BE2C (cell line): ENCODE results near the gene EFCAB8.

Experiments
- DNase-seq: peaks from one replicate; pipeline ENCODE4 v3.0.0-alpha.2; 2020
- H3K27me3 ChIP-seq: fragments of 250-450 bp; sonication (Bioruptor Pico); 2 replicates; pipeline ENCODE4 v1.5.1; 2020; ENCODE audit warnings: mild to moderate bottlenecking
- H3K36me3 ChIP-seq: fragments of 250-450 bp; sonication (Bioruptor Pico); 2 replicates; pipeline ENCODE4 v1.5.1; 2020; ENCODE audit warnings: mild to moderate bottlenecking
- H3K4me1 ChIP-seq: fragments of 250-450 bp; sonication (Bioruptor Pico); 2 replicates; pipeline ENCODE4 v1.5.1; 2020
- H3K4me3 ChIP-seq: 2 replicates; pipeline ENCODE4 v1.5.1; 2011; ENCODE audit warnings: low read depth, low read length
- H3K9me3 ChIP-seq: fragments of 250-450 bp; sonication (Bioruptor Pico); 2 replicates; pipeline ENCODE4 v1.5.1; 2020
- TF ChIP-seq, protein P1 (sequence below): IDR thresholded peaks from 2 replicates; pipeline ENCODE4 v1.5.1; 2012; ENCODE audit warnings: mild to moderate bottlenecking, low read depth, low read length

EFCAB8 gene

GRCh38 chr20:32908334-32909292 lies 49.9 kb downstream of the EFCAB8 start:
- no peaks in the 10 kb centered on the region for H3K27me3 ChIP-seq
- H3K9me3 ChIP-seq: no peaks in the 10 kb centered on the region
- H3K4me1 ChIP-seq: no peaks in the 10 kb centered on the region
- no peaks in the 10 kb centered on the region for H3K36me3 ChIP-seq
- H3K4me3 ChIP-seq: no peak overlapping the region
- TF ChIP-seq, protein P1, sequence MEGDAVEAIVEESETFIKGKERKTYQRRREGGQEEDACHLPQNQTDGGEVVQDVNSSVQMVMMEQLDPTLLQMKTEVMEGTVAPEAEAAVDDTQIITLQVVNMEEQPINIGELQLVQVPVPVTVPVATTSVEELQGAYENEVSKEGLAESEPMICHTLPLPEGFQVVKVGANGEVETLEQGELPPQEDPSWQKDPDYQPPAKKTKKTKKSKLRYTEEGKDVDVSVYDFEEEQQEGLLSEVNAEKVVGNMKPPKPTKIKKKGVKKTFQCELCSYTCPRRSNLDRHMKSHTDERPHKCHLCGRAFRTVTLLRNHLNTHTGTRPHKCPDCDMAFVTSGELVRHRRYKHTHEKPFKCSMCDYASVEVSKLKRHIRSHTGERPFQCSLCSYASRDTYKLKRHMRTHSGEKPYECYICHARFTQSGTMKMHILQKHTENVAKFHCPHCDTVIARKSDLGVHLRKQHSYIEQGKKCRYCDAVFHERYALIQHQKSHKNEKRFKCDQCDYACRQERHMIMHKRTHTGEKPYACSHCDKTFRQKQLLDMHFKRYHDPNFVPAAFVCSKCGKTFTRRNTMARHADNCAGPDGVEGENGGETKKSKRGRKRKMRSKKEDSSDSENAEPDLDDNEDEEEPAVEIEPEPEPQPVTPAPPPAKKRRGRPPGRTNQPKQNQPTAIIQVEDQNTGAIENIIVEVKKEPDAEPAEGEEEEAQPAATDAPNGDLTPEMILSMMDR: no peak
- DNase-seq: no peak

GRCh38 chr20:32909451-32909850 lies 50.7 kb downstream of the EFCAB8 start:
- no peaks in the 10 kb centered on the region for H3K9me3 ChIP-seq
- DNase-seq: no peak
- H3K4me3 ChIP-seq: no peak overlapping the region
- H3K27me3 ChIP-seq: no peaks in the 10 kb centered on the region
- no peaks in the 10 kb centered on the region for H3K4me1 ChIP-seq
- TF ChIP-seq, protein P1: no peak
- no peaks in the 10 kb centered on the region for H3K36me3 ChIP-seq

DNA sequence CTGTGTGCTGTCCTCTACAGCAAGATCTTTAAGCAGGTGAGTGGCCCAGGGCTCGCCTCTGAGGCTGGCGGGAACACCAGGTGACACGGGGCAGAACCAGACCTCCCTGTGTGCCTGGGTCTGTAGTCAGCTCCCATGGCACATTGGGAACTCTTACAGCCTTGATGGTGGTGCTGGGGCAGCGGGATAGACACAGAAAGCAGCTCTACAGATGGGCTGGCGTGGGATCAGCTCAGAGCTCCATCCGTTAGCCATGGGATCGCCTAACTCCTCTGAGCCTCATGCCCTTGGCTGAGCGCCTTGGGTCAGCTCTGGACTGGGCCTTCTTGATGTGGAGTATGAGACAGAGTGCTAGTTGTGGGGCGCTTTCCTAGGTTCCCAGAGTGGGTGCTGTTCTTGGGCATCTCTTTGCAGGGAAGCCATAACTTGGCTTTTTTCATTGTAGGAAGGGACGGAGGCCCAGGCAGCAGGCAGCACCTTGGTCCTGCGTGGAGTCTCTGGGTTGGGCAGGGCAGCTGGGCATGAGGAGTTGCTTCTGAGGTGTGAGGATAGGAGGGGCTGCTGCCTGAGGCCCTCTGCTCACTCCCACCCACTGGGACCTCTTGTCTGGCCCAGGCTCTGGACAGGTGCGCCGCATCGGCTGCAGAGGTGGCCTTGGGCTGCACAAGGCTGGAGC lies 51.3 kb downstream of the EFCAB8 start:
- no peak for DNase-seq
- Histone ChIP-seq H3K4me1 (no peaks in the 10 kb centered on the region), H3K36me3 (no peaks in the 10 kb centered on the region), H3K4me3 (no peak overlapping the region), H3K27me3 (no peaks in the 10 kb centered on the region), H3K9me3 (no peaks in the 10 kb centered on the region)
- TF ChIP-seq, protein P1: no peak

DNA sequence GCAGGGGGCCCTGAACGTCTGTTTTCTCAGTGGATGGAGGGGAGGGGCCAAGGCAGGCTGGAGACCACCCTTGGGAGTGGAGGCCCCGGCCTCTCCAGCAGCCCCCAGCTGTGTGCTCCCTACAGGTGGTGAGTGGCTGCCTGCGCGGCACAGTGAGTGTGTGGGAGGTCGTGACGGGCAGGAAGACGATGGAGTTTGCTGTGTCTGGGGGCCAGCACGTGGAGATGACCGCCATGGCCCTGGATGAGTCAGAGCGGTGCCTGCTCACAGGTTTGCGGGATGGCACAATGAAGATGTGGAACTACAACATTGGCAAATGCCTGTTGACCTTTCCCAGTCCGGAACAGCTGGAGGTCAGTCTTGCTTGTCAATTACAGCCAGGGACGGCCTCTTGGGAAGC lies 52.6 kb downstream of the EFCAB8 start:
- Histone ChIP-seq H3K4me1 (no peaks in the 10 kb centered on the region), H3K27me3 (no peaks in the 10 kb centered on the region), H3K36me3 (no peaks in the 10 kb centered on the region), H3K4me3 (no peak overlapping the region), H3K9me3 (0 out of 2 replicates have a peak, but pooled peaks cover 2% of the 10 kb centered on the region)
- DNase-seq: no peak
- TF ChIP-seq, protein P1: no peak

DNA sequence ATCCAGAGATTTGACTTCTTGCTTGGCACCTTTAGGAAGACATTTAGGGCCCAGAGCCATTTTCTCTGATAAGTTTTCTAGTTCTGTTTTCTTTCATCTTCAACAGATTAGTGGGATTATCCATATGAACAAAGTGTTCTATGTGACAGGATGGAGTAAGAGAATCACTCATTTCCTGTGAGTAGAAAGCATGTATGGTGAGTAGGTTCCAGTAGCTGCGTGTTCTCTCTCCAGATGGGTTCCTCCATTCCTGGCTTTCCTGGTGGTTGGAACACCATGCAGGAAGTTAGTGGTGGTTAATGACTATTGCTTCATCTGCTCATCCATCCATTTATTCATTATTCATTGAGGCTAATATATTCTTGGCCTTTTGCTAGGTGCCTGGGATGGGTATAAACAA lies 54.0 kb downstream of the EFCAB8 start:
- H3K9me3 ChIP-seq: 0 out of 2 replicates have a peak, but pooled peaks cover 2% of the 10 kb centered on the region
- no peaks in the 10 kb centered on the region for H3K4me1 ChIP-seq
- H3K4me3 ChIP-seq: no peak overlapping the region
- TF ChIP-seq, protein P1: no peak
- H3K27me3 ChIP-seq: no peaks in the 10 kb centered on the region
- H3K36me3 ChIP-seq: no peaks in the 10 kb centered on the region
- no peak for DNase-seq
